HG02840 (cell line): ENCODE results near the gene PLCH1.

ENCODE experiments used
- ATAC-seq: cut with Tn5 transposase; IDR thresholded peaks from one replicate; pipeline ENCODE4 v1.9.1; 2021; ENCODE audit warnings: mild to moderate bottlenecking, moderate library complexity, moderate number of reproducible peaks; ENCODE audit not compliant: unreplicated experiment, low FRiP score

The PLCH1 gene

DNA sequence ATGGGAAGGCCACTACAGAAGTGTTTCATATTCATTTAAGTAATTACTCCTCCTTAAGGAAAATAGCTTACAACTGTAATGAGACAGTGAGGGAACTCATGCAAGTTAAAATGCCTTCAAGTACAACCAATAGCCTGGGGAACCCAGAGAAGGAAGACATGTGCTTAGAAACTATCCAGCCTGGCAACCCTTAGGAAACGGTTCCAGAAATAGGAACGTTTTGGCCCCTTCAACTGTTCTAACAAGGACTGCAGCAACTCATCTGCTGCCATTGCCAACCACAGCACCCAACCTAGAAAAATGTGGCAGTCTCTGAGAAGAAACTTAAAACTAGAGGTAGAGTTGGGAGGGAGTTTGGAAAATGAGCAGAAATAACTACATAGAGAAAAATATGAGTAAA, 303.8 kb downstream of the PLCH1 start:
- no peak for ATAC-seq

DNA sequence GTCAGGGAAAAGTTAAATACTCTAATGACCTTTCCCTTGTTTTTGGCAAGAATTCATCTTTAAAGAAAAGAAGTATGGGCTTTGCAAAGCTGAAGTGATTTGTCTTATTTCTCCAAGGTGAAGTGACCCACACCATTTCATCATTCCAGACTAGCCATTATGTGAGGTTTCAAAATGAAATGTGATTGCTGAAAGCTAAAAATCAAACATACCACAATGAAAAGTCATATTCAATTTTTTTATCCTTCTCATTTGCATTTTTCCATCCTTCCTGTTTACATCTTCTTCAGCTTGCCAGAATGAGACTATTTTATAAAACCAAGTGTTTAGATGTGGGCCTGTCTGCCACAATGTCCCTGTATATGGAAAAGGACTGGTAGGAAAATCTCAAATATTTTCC, 309.1 kb downstream of the PLCH1 start:
- ATAC-seq: no peak

- no peak for ATAC-seq
Observed at GRCh38 chr3:155431856-155432570, 312.9 kb downstream of the PLCH1 start.

- ATAC-seq: no peak
Observed at GRCh38 chr3:155428563-155428962, 316.3 kb downstream of the PLCH1 start.

- ATAC-seq: no peak
Observed at GRCh38 chr3:155426524-155427230, 318.2 kb downstream of the PLCH1 start.

DNA sequence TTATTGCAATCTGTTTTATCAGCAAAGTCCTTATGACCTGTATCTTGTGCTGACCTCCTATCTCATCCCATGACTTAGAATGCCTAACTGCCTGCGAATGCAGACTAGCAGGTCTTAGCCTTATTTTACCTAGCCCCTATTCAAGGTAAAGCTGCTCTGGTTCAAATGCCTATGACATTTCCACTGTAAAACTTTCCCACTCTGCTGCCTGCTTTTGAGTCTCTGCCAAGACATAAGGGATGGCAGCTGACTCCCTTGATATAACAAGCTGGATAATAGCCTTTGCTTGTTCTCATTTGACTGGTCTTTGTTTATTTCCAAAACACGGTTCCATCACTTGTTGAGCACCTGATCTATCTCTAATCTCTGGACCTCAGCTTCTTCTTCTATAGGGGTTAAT, 319.5 kb downstream of the PLCH1 start:
- ATAC-seq: no peak

DNA sequence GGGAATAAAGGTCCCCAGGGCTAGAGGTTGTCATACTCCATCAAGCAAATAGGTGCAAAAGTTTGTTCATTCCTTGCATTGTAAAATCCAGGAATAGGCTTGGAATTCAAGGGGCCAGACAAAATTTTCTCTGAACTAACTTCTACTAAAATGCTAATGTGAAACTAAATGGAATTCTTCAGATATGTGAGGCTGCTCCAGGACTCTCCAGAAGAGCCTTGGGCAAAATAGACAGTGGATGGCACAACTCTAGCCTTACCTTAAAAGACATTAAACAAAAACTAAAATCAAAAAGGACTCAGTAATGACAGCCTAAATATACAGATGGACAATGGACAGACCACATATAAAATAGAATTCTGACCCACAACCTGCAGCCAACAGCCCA, 320.6 kb downstream of the PLCH1 start:
- no peak for ATAC-seq

DNA sequence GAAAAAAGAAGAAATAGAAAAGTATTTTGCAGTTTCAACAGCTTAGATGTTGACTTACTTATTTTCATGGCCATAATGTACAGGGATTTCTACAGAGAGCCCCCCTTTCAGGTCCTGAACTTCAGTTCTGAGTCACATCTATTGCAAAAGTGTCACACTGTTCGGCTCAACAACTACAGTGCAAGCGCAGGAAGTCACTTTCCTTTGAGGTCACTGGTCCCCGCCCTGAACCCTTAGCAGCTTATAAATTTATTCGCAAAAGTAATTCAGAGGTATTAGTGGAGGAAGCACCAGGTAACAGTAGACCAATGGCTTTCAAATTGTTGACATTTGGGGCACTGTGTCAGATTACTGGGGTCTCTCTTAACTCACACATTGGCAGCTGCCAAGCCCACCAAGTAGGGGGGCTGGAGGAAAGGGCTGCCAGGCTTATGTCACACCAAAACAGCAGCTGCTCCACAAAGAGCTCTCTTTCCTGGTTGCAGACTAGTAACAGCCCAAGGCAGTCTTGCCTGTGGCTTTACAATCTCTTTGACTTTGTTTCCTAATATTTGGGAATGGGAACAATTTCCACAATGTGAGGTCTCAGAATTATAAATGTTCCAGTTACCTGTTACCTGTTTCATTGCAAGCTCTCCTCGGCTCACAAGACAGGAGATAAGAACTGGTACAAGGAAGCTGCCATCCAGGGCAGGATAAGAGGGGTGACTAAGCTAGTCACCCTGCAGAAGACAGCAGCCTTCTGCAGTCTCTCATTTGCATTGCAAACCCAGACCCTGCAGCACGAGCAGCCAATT, 321.1 kb downstream of the PLCH1 start:
- ATAC-seq: no peak

DNA sequence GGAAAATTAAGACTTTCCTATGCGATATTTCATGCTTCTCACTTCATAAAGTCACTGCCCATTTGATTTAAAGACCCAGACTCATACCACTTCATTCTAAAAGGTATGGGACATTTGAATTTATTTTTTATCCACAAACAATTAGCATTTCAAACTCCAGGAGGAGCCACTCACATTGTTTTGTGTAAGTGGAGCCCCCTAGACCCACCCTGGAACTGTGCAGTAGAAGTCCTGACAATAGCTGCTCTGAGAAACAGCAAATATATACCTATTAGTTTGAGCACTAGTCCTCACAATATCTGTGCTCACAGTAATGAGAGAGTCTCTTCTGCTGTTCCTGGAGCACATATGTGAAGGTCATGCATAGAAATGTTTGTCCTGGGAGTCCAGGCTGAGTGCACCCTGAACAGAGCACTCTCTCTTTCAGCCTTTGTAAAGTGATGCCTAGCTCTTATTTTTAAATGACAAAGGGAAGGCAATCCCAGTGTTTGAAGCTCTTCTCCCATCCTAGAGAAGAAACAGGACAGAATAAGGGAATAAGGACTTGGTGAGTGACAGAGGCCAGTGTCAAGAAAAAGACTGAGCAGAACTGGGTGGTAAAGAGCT, 323.9 kb downstream of the PLCH1 start:
- ATAC-seq: no peak

GRCh38 chr3:155420406-155420805, 324.5 kb downstream of the PLCH1 start:
- no peak for ATAC-seq

GRCh38 chr3:155418407-155418806, 326.5 kb downstream of the PLCH1 start:
- ATAC-seq: no peak

- no peak for ATAC-seq
Observed at GRCh38 chr3:155417119-155417517, 327.8 kb downstream of the PLCH1 start.

DNA sequence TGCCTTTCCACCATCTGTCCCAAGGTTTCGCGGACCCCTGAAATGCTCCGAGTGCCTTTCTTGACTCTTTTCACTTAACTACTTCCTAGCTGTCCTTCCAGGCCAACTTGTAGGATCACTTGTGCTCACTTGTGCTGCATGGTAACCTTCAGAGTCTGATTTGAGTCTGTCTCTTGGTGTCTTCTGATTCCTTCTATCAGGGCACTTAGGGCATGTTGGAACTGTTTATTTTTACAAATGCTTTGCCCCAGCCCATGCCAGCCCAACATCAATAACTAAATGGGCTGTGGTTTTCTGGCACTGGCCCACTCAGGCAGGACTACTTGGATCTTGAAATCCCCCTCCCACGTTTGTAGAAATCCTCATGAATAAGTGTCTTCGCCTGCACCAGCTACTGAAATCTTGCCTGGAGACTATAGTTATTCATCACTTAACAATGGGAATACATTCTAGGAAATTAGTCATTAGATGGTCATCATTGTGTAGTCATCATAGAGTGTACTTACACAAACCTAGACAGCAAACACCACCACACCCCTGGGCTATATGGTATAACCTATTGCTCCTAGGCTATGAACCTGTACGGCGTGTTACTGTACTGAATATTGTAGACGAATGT, 328.3 kb downstream of the PLCH1 start:
- ATAC-seq: no peak

- ATAC-seq: no peak
Observed at GRCh38 chr3:155412904-155413303, 332.0 kb downstream of the PLCH1 start.

DNA sequence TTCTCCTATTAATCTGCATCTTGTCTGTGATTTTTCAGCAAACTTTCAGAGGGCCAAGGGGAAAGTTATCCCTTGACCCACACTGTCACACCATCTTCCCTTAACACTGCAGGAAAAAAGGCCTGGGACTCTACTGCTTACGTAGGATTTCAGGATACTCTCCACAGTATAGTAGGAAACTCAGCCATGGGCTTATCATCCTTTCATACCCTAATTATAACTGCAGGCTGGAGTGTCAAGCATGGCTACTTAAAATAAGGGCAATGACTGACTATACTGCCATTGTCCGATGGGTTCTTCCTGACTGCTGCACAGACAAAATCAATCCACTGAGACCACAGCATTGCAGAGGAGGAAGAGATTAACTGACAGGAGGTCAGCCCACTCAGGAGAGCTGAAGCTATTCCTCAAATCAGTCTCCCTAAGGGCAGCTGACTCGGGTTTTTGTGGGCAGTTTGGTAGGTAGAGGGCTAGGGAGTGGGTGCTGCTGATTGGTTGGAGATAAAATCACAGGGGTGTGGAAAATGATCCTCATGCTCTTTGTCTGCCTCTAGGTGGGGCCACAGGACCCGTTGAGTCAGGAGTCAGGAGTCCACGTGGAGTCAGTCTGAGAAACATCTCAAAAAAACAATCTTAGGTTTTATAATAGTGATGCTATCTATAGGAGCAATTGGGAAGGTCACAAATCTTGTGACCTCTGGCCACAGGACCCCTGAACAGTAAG, 333.2 kb downstream of the PLCH1 start:
- no peak for ATAC-seq

GRCh38 chr3:155409336-155409735, 335.5 kb downstream of the PLCH1 start:
- ATAC-seq: no peak

DNA sequence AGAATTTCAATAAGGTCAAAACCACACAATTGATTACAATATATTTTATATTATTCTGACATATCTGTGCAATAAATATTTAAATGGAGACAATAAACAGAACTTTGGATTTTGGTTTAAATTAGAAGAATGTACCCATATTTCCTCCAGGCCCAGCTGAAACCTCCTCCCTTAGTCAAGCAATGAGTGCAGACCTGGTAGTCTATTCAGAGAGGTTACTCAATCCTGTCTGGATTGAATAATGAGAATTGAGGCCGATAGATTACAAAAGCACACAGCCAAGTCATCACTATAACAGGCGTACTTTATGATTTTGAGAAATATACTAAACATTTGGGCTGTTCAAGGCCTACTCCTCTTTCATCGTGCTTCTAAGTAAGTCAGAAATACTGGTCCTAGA, 336.9 kb downstream of the PLCH1 start:
- ATAC-seq: no peak

GRCh38 chr3:155407331-155407730, 337.5 kb downstream of the PLCH1 start:
- no peak for ATAC-seq

GRCh38 chr3:155404486-155404885, 340.4 kb downstream of the PLCH1 start:
- ATAC-seq: no peak

- ATAC-seq: no peak
Observed at GRCh38 chr3:155402656-155403055, 342.2 kb downstream of the PLCH1 start.
